CD1c-positive myeloid dendritic cell (primary cell): ENCODE measurements around the gene ADGRB2.

Experiments
- DNase-seq: peaks from one replicate; pipeline ENCODE4 v3.0.0-alpha.2; 2016; ENCODE audit errors: extremely low spot score

The ADGRB2 gene

GRCh38 chr1:31749785-31750735, 14.1 kb downstream of the ADGRB2 start:
- DNase-seq, result no peak

DNA sequence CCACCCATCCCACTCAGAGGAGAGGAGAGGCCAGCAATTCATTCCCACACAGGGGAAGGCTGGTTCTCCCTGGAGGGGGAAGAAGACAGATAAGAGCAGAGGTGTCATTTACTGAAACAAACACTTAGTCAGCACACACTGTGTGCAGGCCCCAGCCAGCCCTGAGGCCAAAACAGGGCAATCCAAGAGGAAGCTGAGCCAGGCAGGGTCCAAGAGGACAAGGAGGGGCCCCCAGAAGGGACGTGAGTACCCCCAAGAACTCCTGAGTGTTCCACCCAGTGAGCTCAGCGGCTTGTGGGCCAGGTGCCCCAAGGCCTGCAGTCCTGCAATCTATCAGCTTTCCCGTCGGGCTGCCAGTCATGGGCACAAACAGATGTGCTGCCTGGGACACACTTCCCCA, 15.8 kb downstream of the ADGRB2 start:
- DNase-seq, result no peak

DNA sequence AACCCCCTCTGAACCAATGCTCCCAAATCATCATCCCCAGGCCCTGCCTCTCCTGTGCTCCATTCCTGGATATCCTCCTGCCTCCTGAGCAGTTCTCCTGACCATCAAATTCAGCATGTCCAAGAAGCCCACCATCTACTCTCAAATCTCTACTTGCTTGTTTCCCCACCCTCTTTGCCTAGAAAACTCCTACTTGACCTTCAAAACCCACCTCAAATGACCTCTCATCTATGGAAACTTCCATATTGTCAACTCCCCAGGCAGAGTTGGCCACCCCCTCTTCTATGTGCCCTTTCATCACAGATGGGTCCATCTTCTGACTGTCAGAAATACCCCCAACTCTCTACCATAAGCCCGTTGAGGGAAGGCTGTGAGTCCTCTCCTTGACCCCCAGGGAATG, 16.8 kb downstream of the ADGRB2 start:
- no peak for DNase-seq

DNA sequence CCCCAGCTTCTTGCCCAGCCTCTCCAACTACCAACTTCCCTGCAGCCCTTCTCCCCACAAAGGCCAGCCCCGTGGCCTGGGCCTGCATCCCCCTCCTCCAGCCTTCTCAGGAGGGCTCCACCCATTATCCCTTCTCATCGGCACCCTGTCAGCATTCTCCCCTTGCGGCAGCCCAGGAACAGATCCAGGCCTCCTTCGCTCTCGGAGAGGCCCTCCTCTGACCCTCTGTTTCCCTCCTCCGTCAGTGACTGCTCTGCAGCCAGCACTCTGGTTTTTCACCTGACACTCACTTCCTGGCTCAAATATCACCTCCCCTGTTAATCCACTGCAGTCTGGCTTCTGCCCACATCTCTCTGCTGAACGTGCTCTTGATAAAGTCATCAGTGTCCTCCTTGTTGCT, 17.5 kb downstream of the ADGRB2 start:
- DNase-seq, result no peak

GRCh38 chr1:31745946-31746670, 18.0 kb downstream of the ADGRB2 start:
- DNase-seq, result no peak

- DNase-seq, result peak; percentile 67
These were observed 18.8 kb downstream of the ADGRB2 start for GRCh38 chr1:31745096-31745945.

DNA sequence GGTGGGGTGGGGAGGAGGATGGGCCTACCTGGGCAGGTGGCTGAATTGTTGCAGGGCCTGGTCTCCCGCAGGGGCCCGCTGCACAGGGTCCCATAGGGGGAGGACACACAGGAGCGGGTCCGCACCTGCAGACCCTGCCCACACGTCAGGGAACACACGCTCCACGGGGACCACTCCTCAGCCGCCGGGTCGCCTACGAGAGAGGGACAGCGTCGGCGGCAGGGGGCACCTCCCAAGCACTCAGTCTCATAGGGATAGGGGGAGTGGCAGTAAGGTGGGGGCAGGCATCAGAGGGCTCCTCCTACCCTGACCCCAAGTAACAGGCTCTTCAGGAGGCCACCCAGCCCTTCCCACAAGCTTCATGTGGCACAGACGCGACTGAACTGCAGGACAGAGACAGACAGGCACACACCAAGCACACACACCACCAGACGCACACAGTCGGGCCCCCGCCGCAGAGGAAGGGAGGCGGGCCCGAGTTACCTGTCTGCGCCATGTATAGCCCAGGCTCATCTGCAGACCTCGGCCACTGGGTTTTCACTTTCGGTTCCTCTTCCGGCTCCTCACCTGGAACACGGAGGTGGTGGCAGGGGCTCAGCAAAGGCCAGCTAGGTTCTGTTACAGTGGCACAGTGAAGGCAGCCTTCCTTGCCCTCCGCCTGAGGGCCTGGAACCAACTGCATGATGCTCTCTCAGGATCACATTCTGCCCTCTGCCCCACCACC, 19.8 kb downstream of the ADGRB2 start:
- DNase-seq, result no peak

GRCh38 chr1:31742462-31743212, 21.5 kb downstream of the ADGRB2 start:
- no peak for DNase-seq

DNA sequence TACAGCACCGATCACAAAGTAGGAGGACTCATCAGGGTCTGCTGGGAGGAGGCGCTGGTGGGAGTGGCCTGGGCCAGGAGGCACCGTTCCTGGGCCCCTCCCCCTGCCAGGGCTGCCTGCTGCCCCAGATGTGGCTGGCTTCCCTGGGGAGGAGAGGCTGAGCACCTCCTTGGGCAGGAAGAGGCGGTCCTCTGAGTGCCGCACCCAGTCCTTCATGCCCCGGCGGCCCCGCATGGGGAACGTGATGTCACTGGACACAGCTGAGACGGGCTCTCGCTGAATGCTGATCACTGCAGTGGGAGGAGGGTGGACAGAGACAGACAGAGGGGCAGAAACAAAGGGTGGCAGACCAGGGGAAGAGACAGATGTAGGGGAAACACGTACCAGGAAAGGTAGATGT, 24.8 kb downstream of the ADGRB2 start:
- DNase-seq, result no peak

DNA sequence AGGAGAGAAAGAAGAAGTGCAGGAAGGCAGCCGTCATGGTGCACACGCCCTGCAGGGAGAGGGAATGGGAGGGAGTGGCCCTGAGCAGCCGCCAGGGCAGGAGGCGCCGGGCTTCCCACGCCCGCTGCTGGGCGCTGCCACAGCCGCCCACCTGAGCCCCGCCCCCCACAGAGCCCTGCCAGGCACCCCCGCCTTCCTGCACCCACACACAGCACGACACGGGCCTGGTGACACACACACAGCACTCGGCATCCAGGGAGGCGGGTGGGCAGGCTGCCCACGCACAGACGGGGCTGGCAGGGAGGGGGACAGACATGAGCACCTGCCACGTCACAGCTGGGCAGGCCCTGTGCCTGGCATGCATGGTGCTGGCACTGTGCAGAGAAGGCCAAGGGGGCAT, 27.5 kb downstream of the ADGRB2 start:
- DNase-seq, result no peak

DNA sequence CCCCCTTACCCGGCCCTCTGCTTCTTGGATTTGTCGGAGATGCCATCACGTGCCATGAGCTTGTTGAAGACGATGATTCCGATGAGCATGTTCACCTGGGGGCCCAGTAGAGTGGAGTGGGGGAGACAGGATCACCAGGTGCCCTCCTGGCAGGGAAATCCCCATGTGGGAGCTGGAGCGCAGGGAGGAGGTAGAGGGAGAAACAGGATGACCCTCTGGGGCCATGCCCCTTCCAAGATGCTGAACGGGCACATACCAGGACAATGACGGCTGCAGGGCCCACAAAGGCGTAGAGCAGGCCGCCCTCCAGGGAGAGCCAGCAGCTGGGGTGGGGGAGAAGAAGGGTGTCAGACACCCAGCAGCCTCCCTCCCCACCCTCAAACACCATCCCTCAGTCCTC, 28.6 kb downstream of the ADGRB2 start:
- DNase-seq, result no peak

DNA sequence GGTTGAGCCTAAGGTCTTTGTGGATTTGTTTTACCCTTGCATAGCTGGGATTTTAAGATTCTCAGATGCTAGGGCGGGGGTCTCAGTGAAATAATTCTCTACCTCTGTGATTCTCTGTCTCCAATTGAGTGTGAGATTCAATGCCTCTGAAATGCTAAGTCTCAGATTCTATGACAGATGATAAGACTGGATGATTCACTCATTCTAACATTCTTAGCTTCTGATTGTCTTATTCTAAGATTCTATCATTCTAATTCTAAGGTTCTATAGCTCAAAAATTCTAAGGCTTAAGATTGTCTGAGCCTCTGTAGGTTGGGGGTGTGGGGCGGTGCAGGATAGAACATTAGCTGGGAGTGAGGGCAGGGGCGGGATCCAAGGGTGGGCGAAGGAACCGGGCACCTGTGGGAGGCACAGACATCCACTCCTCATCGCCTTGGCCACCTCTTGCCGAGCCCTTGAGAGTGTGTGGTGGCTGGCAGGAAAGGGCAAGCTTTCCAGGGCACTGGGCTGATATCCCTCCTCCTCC, 29.5 kb downstream of the ADGRB2 start:
- DNase-seq, result no peak

- no peak for DNase-seq
These were observed 30.5 kb downstream of the ADGRB2 start for GRCh38 chr1:31733389-31734219.

GRCh38 chr1:31732751-31733289, 31.3 kb downstream of the ADGRB2 start:
- no peak for DNase-seq

GRCh38 chr1:31732343-31732742, 31.8 kb downstream of the ADGRB2 start:
- no peak for DNase-seq

DNA sequence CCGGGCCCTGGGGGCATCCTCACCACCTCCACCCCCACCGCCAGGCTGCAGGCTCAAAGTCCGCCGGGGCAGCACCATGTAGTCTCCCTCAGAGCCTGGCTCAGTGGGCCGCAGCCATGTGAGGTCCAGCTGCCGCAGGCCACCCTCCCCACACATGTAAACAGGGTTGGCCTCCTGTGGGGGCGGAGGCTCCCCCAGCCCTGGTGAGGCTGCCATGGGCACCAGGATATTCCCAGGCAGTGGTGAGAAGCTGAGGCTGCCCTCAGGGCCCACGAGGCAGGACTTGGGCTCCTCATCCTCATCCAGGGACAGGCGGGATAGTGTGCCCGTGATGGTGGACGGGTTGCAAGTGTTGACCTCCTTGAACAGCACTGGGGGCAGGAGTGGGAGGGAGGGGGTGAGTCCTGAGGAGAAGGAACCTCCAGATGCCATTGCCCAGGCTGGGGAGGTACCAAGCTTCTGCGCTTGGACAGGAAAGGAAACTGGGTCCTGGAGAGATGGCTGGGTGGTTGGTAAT, 33.0 kb downstream of the ADGRB2 start:
- no peak for DNase-seq

GRCh38 chr1:31730336-31731048, 33.6 kb downstream of the ADGRB2 start:
- DNase-seq, result no peak

DNA sequence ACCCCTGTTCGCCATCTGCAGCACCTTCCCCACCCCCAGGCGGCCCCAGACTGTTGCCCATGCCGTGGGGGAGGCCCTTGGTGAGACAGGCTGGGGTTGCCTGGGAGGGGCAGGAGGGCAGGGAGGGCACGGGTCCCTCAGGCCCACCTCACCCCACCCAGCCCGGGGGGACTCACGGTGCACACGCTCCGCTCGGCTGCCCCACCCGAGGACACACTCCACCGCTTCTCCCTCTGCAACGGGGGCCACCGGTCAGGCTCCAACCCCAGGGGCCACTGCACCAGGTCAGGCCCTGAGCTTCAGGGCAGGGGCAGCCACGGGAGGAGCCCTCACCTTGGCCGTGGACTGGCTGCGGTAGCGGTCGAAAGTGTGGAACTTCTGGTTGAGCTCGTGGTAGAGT, 36.3 kb downstream of the ADGRB2 start:
- DNase-seq, result no peak
